CD4-positive, alpha-beta T cell treated with Interferon gamma for 1 hour (primary cell): Measurements from ENCODE around the gene GALNT6.
A peak's percentile ranks its signal among the peaks of the same experiment; 100 is the strongest.
"Not testable (repeated sequence)": the region's sequence is repeated elsewhere in the genome, so short reads cannot be mapped to it uniquely, and the experiment has no call there.

Experiments used
- DNase-seq: peaks from one replicate; pipeline ENCODE4 v3.0.0-alpha.2; 2020

The GALNT6 gene

DNA sequence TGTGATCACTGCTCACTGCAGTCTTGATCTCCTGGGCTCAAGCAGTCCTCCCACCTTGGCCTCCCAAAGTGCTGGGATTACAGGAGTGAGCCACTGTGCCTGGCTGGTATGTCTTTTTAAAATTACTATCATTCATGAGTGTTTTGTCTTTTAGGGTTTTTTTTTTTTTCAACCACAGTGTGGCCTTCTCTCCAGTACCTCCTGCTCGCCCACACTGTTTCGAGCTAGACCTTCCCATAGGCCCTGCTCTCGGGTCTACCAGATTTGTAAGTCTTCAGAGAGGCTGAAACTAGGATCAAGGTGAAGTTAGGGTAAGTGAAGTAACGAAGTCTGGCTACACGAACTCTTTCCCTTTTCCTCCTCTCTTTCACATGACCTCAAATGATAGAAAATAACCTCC is 68.8 kb downstream of the GALNT6 start:
- no peak for DNase-seq

DNA sequence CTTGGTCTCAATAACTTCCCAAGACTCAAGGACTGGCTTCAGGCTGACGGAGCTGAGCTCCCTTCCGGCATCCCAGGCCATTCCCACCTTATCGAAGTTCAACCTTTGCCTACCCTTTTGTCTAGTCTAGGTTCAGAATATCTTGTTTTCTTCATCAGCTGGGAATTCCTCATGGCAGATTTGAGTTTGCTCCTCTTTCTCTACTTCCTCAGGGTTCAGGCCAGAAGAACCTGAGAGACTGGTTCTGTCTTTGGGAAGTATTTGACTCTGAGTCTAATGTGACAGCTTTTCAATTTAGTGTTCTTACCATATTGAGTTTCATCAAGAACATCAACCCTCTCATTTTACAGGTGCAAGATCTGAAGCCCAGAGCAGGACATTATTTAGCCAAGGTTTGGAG is 69.3 kb downstream of the GALNT6 start:
- DNase-seq = no peak

DNA sequence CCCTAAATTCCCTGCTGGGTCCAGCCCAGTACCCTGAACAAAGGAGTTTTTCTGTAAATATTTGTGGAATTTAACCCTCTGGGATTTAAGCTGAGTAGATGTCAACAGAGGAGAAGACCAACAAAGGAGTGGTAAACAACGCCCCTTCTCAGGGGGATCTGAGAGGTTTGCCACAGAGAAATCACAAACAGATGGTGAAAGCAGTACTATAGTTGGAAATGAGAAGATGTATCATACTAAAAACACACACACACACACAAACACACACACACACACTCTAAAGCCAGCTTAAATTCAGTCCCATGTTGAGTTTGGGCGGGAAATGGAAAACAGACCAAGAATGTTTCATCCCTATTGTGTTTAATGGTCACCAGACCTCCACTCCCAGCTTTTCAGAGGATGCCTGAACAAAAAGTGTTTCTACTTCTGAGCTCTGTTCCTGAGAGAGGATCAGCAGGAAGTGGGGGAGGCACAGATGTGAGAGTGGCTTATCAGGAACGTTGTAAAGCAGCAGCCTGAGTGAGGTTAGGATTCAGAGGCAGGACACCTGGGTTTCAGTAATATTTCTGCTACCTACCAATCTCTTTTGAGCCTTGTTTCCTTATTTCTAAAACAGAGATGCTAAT is 70.4 kb downstream of the GALNT6 start:
- no peak for DNase-seq

DNA sequence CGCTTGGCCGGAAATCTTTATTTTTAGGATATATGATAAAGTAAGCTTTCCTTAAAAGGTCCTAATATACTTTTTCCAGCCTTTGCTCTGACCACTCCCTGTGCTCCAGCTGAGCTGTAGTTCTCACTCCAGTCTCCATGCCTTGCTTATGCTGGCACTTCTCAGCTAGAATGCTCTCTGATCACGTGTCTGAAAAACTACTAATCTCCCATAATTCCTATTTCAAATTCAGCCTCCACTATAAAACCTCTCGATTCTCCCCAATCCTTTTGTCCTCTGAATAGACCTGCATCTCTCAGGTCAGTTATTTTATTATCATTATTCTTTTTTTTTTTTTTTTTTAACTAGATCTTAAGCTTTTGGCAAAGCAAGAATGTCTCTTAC is 70.9 kb downstream of the GALNT6 start:
- no peak for DNase-seq

DNA sequence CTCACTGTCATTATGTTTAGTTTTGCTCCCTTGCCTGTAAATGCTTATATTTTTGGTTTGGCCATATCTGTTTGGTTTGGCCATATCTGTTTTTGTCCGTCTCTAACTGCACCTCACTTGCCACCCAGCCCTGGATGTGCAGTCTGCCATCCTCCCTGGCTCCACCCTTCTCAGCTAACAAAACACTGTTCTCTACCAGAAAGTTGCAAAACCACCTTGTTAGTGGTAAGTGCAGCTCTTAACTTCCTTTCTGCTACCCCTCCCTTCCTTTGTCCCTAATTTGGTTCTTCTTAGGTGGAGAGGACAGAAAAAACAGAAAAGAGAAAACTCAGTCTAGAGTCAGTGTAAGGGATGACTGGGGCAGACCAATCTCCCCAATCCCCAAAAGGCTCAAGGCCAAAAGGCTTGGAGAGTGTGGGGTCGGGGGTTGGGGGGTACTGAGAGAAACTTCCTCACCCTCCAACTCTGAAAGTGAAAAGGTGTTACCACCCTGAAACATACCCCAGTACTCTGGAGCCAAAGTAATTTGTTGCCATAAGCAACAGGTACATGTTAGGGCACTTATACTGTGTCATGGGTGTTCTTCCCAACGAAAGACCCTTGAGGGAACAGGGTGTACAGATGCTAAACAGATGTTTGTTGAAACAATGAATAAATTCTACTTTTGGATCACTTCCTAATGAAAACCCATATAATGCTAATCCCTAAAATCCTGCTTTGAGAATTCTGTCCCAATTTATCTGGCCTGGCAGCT is 72.2 kb downstream of the GALNT6 start:
- peak; percentile 45 for DNase-seq

DNA sequence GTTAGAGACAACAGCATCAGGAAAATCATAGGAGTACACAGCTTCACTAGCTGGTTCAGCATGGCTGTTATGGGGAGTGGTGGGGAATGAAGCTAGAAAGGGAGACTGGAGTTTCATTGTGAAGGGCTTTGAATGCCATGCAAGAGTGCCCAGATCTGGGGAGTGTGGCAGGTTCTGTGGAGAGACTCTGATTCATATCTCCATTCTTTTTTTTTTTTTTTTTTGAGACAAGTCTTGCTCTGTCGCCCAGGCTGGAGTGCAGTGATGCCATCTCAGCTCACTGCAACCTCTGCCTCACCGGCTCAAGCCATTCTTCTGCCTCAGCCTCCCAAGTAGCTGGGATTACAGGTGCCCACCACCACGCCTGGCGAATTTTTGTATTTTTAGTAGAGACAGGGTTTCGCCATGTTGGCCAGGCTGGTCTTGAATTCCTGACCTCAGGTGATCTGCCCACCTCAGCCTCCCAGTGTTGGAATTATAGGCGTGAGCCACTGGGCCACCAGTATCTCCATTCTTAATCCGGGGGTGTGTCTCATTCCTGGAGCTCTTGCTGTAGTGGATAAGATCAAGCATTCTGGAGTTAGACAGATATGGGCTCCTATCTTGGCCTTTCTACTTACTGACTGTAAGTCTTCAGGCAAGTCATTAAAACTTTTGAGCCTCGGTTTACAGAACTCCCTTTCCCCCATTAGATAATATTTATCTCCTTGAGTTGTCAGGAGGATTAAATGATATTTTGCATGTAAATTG is 73.0 kb downstream of the GALNT6 start:
- not testable (repeated sequence) for DNase-seq

DNA sequence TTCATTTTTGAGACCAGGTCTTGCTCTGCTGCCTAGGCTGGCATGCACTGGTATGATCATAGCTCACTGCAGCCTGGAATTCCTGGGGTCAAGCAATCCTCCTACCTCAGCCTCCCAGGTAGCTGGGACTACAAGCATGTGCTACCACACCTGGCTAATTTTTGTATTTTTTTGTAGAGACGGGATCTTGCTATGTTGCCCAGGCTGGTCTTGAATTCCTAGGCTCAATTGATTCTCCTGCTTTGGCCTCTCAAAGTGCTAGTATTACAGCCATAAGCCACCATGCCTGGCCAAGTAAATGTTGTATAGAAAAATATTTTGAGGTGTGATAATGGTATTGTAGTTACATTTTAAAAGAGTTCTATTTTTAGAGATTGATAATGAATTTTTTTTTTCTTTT is 79.8 kb downstream of the GALNT6 start:
- DNase-seq = no peak

DNA sequence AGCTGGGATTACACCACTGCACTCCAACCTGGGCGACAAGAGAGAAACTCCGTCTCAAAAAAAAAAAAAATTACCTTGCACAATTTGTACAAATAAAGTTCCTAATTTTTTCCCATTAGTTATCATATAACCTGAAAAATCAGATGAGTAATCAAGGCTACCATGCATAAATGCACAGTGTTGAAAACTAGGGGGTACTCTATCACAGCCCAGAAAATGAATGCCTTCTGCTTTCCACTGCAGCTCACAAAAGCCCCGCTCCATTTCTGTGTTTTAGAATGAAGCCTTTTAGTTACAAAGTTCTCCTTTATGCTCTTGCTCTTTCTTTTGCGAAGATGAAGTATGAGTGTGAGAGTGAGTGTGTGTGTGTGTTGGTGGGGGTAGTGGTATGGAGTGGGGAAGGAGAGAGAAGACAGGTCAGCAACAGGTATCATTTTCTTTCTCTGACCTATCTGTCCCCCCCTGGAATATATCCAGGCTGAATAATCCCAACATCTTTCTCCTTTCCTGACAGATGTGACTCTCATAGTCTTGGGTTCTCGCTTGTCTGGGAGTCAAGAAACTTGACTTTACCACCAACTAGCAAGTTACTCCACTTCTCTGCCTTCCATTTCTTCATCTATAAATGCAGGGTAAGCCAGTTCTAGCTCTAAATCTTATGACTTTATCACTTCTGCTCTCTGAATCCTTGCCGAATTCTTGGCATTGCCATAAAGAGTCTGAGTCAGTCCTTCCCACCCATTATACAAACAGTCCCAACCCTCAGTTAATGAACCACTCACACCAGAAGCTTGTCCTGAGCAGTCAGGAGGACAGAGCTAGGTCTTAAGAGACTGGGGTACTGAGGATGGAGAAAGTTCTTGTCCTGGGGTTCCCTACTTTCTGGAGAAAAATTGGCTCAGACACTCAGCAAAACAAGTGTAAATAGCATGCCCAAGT is 83.3 kb downstream of the GALNT6 start:
- DNase-seq = no peak

DNA sequence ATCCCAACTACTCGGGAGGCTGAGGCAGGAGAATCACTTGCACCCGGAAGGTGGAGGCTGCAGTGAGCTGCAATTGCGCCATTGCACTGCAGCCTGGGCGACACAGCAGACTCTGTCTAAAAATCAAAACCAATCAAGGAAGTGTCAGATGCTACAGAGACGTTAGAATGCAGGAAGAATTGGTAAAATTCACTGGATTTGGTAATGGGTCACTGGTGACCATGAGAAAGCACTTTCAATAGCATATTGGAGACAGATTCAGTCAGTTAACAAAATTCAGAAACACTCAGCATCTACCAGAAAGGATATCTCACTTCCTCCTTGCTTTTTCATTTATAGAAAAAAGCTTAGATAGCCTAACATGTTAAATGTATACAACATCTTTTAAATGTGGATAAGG is 84.7 kb downstream of the GALNT6 start:
- DNase-seq = no peak
